SK-N-SH treated with all-trans-retinoic acid at 6 μM for 48 hours (cell line): ENCODE results near the gene MNAT1.

Experiments
- ATAC-seq: fragments of 200-7000 bp; cut with Tn5 transposase; 3 replicates; pipeline ENCODE4 v1.9.1; 2020; ENCODE audit warnings: mild to moderate bottlenecking, moderate library complexity
- ARNTL ChIP-seq: fragments of 450-650 bp; formaldehyde crosslinking; IDR thresholded peaks from 2 replicates; pipeline ENCODE4 v1.5.0; 2020; ENCODE audit warnings: low read depth, mild to moderate bottlenecking, moderate library complexity, borderline replicate concordance
- BACH2 ChIP-seq: fragments of 250-450 bp; sonication (Bioruptor Pico); IDR thresholded peaks from 2 replicates; pipeline ENCODE4 v1.9.0; 2021; ENCODE audit warnings: mild to moderate bottlenecking, borderline replicate concordance
- CREB5 ChIP-seq: fragments of 250-450 bp; sonication (Bioruptor Pico); IDR thresholded peaks from 2 replicates; pipeline ENCODE4 v1.5.1; 2020; ENCODE audit warnings: low read depth, mild to moderate bottlenecking, moderate library complexity
- CSDC2 ChIP-seq: fragments of 250-450 bp; sonication (Bioruptor Pico); IDR thresholded peaks from 2 replicates; pipeline ENCODE4 v1.5.0; 2020; ENCODE audit warnings: mild to moderate bottlenecking, moderate library complexity
- ESRRG ChIP-seq: fragments of 250-450 bp; sonication (Bioruptor Pico); IDR thresholded peaks from 2 replicates; pipeline ENCODE4 v1.6.1; 2021; ENCODE audit warnings: mild to moderate bottlenecking
- GLIS3 ChIP-seq: fragments of 250-450 bp; sonication (Bioruptor Pico); IDR thresholded peaks from 2 replicates; pipeline ENCODE4 v1.5.0; 2020; ENCODE audit warnings: mild to moderate bottlenecking, moderate library complexity
- ISL1 ChIP-seq: fragments of 250-450 bp; sonication (Bioruptor Pico); IDR thresholded peaks from 2 replicates; pipeline ENCODE4 v2.1.2; 2022; ENCODE audit warnings: mild to moderate bottlenecking, moderate library complexity
- OSR1 ChIP-seq: fragments of 250-450 bp; sonication (Bioruptor Pico); IDR thresholded peaks from 2 replicates; pipeline ENCODE4 v1.8.0; 2022; ENCODE audit warnings: moderate library complexity, mild to moderate bottlenecking, inconsistent platforms
- PATZ1 ChIP-seq: fragments of 250-450 bp; sonication (Bioruptor Pico); IDR thresholded peaks from 2 replicates; pipeline ENCODE4 v1.8.0; 2020; ENCODE audit warnings: mild to moderate bottlenecking, moderate library complexity, borderline replicate concordance
- PPARA ChIP-seq: fragments of 250-450 bp; sonication (Bioruptor Pico); IDR thresholded peaks from 2 replicates; pipeline ENCODE4 v1.5.0; 2020; ENCODE audit warnings: mild to moderate bottlenecking, borderline replicate concordance
- RARB ChIP-seq: fragments of 250-450 bp; sonication (Bioruptor Pico); IDR thresholded peaks from 2 replicates; pipeline ENCODE4 v1.8.0; 2021; ENCODE audit warnings: mild to moderate bottlenecking, moderate library complexity
- SNAI2 ChIP-seq: fragments of 250-450 bp; sonication (Bioruptor Pico); IDR thresholded peaks from 2 replicates; pipeline ENCODE4 v1.5.0; 2020; ENCODE audit warnings: mild to moderate bottlenecking, moderate library complexity
- TCF4 ChIP-seq: fragments of 250-450 bp; sonication (Bioruptor Pico); IDR thresholded peaks from 2 replicates; pipeline ENCODE4 v1.8.0; 2021; ENCODE audit warnings: mild to moderate bottlenecking, moderate library complexity, borderline replicate concordance
- TOX ChIP-seq: fragments of 250-450 bp; sonication (Bioruptor Pico); IDR thresholded peaks from 2 replicates; pipeline ENCODE4 v1.8.0; 2021; ENCODE audit warnings: mild to moderate bottlenecking, moderate library complexity, borderline replicate concordance
- TSHZ2 ChIP-seq: fragments of 250-450 bp; sonication (Bioruptor Pico); IDR thresholded peaks from 2 replicates; pipeline ENCODE4 v1.5.0; 2020; ENCODE audit warnings: mild to moderate bottlenecking, moderate library complexity
- ZC3H10 ChIP-seq: fragments of 250-450 bp; sonication (Bioruptor Pico); IDR thresholded peaks from 2 replicates; pipeline ENCODE4 v1.5.1; 2021; ENCODE audit warnings: mild to moderate bottlenecking, moderate library complexity
- ZFP30 ChIP-seq: fragments of 450-650 bp; formaldehyde crosslinking; IDR thresholded peaks from 2 replicates; pipeline ENCODE4 v1.5.0; 2022; ENCODE audit warnings: mild to moderate bottlenecking, moderate library complexity
- ZNF70 ChIP-seq: fragments of 450-650 bp; formaldehyde crosslinking; IDR thresholded peaks from 2 replicates; pipeline ENCODE4 v1.5.0; 2020; ENCODE audit warnings: mild to moderate bottlenecking, moderate library complexity
- ZNF8 ChIP-seq: fragments of 450-650 bp; formaldehyde crosslinking; IDR thresholded peaks from 2 replicates; pipeline ENCODE4 v1.5.0; 2020; ENCODE audit warnings: mild to moderate bottlenecking, moderate library complexity
- TF ChIP-seq, protein P1 (sequence below): fragments of 250-450 bp; sonication (Bioruptor Pico); IDR thresholded peaks from 2 replicates; pipeline ENCODE4 v1.8.0; 2021; ENCODE audit warnings: low read depth, mild to moderate bottlenecking, moderate library complexity, borderline replicate concordance
- TF ChIP-seq, protein P2 (sequence below): fragments of 250-450 bp; sonication (Bioruptor Pico); IDR thresholded peaks from 2 replicates; pipeline ENCODE4 v1.5.1; 2021; ENCODE audit warnings: mild to moderate bottlenecking, moderate library complexity

MNAT1 gene

DNA sequence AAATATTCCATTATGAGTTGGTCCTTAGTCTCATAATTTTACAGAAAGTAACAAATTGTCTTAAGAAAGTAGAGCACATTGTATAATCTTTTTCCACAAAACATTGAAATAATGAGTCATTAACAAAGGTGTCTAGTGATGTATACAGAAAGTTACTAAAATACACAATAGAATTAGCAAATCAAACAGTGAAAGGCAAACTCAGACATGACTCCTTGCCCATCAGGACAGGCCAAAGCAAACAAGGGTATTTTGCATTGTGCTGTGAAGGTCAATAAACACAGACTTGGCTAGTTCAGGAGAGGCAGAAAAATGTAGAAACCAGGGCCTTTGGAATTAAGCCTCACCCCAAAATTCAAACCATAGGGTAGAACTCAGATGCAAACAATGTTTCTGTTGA, 47.7 kb upstream of the MNAT1 start (continued):
- TF ChIP-seq, protein P1, sequence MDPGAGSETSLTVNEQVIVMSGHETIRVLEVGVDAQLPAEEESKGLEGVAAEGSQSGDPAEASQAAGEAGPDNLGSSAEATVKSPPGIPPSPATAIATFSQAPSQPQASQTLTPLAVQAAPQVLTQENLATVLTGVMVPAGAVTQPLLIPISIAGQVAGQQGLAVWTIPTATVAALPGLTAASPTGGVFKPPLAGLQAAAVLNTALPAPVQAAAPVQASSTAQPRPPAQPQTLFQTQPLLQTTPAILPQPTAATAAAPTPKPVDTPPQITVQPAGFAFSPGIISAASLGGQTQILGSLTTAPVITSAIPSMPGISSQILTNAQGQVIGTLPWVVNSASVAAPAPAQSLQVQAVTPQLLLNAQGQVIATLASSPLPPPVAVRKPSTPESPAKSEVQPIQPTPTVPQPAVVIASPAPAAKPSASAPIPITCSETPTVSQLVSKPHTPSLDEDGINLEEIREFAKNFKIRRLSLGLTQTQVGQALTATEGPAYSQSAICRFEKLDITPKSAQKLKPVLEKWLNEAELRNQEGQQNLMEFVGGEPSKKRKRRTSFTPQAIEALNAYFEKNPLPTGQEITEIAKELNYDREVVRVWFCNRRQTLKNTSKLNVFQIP = no peak
- TF ChIP-seq BACH2 (CRISPR knock-in tag) (no peak), ISL1 (CRISPR knock-in tag) (no peak), CSDC2 (CRISPR knock-in tag) (no peak), PPARA (no peak)
- TF ChIP-seq, protein P2, sequence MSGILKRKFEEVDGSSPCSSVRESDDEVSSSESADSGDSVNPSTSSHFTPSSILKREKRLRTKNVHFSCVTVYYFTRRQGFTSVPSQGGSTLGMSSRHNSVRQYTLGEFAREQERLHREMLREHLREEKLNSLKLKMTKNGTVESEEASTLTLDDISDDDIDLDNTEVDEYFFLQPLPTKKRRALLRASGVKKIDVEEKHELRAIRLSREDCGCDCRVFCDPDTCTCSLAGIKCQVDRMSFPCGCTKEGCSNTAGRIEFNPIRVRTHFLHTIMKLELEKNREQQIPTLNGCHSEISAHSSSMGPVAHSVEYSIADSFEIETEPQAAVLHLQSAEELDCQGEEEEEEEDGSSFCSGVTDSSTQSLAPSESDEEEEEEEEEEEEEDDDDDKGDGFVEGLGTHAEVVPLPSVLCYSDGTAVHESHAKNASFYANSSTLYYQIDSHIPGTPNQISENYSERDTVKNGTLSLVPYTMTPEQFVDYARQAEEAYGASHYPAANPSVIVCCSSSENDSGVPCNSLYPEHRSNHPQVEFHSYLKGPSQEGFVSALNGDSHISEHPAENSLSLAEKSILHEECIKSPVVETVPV (CRISPR knock-in tag) = no peak

- no peak for TF ChIP-seq TSHZ2 (CRISPR knock-in tag)
- TF ChIP-seq TOX = no peak
- no peak for TF ChIP-seq ZFP30 (CRISPR knock-in tag)
- TF ChIP-seq OSR1 (CRISPR knock-in tag) = no peak
- no peak for TF ChIP-seq ZNF8 (CRISPR knock-in tag)
- no peak for TF ChIP-seq ZNF70
These were observed 43.0 kb upstream of the MNAT1 start for GRCh38 chr14:60691383-60692113.

GRCh38 chr14:60695327-60695726, 39.2 kb upstream of the MNAT1 start:
- ATAC-seq = no peak
- TF ChIP-seq RARB (CRISPR knock-in tag) = no peak
- TF ChIP-seq SNAI2 = no peak
- no peak for TF ChIP-seq ZC3H10 (CRISPR knock-in tag)
- no peak for TF ChIP-seq ISL1 (CRISPR knock-in tag)
- no peak for TF ChIP-seq TCF4
- no peak for TF ChIP-seq CREB5 (CRISPR knock-in tag)
- no peak for TF ChIP-seq GLIS3 (CRISPR knock-in tag)
- TF ChIP-seq PATZ1 (CRISPR knock-in tag) = no peak
- no peak for TF ChIP-seq TOX
- TF ChIP-seq ESRRG = no peak
- TF ChIP-seq CSDC2 (CRISPR knock-in tag) = no peak
- TF ChIP-seq BACH2 (CRISPR knock-in tag) = no peak
- TF ChIP-seq PPARA = no peak
- no peak for TF ChIP-seq ZNF8 (CRISPR knock-in tag)
- TF ChIP-seq, protein P1 = no peak
- TF ChIP-seq, protein P2 (CRISPR knock-in tag) = no peak
- TF ChIP-seq ARNTL (CRISPR knock-in tag) = no peak
- no peak for TF ChIP-seq ZFP30 (CRISPR knock-in tag)
- TF ChIP-seq TSHZ2 (CRISPR knock-in tag) = no peak

More at GRCh38 chr14:60691383-60692113, 43.0 kb upstream of the MNAT1 start:
- ATAC-seq = no peak
